WERI-Rb-1 (cell line): ENCODE data around the gene AANAT.

ENCODE experiments used
- DNase-seq: peaks from one replicate; pipeline ENCODE4 v3.0.0-alpha.2; 2020
- H3K27ac ChIP-seq: fragments of 250-450 bp; sonication (Bioruptor Pico); 2 replicates; pipeline ENCODE4 v1.5.1; 2020; ENCODE audit warnings: mild to moderate bottlenecking, moderate library complexity
- H3K27me3 ChIP-seq: fragments of 250-450 bp; sonication (Bioruptor Pico); 2 replicates; pipeline ENCODE4 v1.5.1; 2021; ENCODE audit warnings: mild to moderate bottlenecking, low read depth, moderate library complexity; ENCODE audit not compliant: insufficient read depth, severe bottlenecking
- H3K36me3 ChIP-seq: fragments of 250-450 bp; sonication (Bioruptor Pico); 2 replicates; pipeline ENCODE4 v1.5.1; 2020; ENCODE audit warnings: mild to moderate bottlenecking, moderate library complexity
- H3K4me3 ChIP-seq: 2 replicates; pipeline ENCODE4 v1.5.1; 2011; ENCODE audit warnings: low read depth, mild to moderate bottlenecking, control low read depth, low read length
- H3K9me3 ChIP-seq: fragments of 250-450 bp; sonication (Bioruptor Pico); 2 replicates; pipeline ENCODE4 v1.5.1; 2021; ENCODE audit warnings: mild to moderate bottlenecking, moderate library complexity; ENCODE audit not compliant: severe bottlenecking
- TF ChIP-seq, protein P1 (sequence below): IDR thresholded peaks from 2 replicates; pipeline ENCODE4 v1.5.1; 2011; ENCODE audit warnings: low read depth, mild to moderate bottlenecking, control low read depth, inconsistent platforms, low read length

Gene AANAT

DNA sequence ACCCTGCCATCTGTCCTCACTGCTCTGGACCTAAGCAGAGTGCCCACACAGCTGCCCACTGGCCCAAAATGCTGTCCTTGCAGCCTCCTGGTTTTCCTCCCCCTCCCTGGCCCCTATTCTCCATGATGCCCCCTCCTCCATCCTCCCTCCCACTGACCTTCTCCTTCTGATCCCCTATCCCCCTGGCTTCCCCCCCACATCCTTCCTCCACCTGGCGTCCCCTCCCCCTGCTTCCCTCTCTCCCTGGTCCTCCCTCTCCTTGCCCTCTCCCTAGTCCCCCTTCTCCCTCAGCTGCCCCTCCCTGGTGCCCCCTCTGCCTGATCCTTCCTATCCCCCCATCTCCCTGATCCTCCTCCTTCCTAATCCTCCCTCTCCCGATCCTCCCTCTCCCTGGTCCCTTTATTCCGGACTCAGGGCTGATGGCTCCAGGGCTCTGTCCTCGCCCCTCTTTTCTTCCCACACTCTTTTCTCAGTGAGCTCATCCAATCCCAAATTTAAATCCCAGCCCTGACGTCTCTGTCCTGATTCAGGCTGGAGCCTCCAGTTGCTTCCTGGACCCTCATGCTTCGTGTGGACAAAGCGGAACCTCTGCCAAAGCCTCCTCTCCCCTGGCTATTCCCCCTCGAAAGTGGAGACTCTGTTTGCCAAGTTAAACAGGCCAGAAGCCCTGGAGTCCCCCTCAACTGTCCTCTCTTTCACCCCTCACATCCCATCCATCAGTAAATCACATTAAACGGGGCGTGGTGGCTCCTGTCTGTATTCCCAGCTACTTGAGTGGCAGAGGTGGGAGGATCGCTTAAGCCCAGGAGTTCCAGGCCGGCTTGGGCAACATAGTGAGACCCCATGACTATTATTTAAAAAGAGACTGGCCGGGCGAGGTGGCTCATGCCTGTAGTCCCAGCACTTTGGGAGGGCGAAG lies 51.9 kb downstream of the AANAT start:
- Histone ChIP-seq H3K27ac (no peak overlapping the region), H3K27me3 (no peaks in the 10 kb centered on the region), H3K36me3 (no peaks in the 10 kb centered on the region), H3K4me3 (no peak overlapping the region), H3K9me3 (no peaks in the 10 kb centered on the region)
- DNase-seq = peak; percentile 59
- TF ChIP-seq, protein P1, sequence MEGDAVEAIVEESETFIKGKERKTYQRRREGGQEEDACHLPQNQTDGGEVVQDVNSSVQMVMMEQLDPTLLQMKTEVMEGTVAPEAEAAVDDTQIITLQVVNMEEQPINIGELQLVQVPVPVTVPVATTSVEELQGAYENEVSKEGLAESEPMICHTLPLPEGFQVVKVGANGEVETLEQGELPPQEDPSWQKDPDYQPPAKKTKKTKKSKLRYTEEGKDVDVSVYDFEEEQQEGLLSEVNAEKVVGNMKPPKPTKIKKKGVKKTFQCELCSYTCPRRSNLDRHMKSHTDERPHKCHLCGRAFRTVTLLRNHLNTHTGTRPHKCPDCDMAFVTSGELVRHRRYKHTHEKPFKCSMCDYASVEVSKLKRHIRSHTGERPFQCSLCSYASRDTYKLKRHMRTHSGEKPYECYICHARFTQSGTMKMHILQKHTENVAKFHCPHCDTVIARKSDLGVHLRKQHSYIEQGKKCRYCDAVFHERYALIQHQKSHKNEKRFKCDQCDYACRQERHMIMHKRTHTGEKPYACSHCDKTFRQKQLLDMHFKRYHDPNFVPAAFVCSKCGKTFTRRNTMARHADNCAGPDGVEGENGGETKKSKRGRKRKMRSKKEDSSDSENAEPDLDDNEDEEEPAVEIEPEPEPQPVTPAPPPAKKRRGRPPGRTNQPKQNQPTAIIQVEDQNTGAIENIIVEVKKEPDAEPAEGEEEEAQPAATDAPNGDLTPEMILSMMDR = no peak
